ENCODE data around the gene TBC1D22A.

TBC1D22A gene

DNA sequence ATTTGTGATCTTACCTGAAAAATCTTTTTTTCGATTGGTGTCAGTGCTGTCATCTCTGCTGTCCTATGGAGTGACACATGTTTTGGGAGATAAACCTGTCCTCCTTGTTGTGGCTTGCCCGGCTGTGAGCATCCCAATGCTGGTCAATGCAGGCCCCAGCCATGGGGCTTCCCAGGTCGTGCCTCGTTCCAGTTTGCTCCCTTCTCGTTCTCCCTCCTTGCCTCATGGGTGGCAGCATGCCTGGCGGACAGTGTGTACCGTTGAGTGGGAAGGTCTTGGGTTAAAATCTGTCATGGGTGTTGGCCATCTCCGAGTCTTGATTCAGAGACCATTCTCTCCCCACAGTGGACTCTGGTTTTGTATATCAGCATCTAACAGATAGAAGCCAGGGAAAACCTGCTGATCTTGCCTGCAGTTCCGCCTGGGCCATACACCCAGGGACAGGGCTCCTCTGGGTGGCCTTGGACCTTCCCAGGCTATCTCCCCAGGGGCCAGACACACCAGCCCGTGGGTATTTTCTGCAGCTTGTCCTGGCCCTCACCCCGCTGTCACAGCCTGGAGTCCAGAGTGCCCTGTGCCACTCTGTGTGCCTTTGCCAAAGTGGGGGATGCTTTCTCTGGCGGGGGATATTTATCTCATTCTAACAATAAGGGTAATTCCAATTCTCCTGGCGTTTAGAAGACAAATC lies 208.1 kb downstream of the TBC1D22A start:
- no peak overlapping the region for H3K4me3 ChIP-seq (replicated peaks; ENCODE audit: low read depth, low read length)
- TF ChIP-seq, protein P1, sequence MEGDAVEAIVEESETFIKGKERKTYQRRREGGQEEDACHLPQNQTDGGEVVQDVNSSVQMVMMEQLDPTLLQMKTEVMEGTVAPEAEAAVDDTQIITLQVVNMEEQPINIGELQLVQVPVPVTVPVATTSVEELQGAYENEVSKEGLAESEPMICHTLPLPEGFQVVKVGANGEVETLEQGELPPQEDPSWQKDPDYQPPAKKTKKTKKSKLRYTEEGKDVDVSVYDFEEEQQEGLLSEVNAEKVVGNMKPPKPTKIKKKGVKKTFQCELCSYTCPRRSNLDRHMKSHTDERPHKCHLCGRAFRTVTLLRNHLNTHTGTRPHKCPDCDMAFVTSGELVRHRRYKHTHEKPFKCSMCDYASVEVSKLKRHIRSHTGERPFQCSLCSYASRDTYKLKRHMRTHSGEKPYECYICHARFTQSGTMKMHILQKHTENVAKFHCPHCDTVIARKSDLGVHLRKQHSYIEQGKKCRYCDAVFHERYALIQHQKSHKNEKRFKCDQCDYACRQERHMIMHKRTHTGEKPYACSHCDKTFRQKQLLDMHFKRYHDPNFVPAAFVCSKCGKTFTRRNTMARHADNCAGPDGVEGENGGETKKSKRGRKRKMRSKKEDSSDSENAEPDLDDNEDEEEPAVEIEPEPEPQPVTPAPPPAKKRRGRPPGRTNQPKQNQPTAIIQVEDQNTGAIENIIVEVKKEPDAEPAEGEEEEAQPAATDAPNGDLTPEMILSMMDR (IDR thresholded peaks at IDR 0.05; ENCODE audit: low read length, missing control alignments): no peak
- no peak for DNase-seq (ENCODE audit: low read depth)

DNA sequence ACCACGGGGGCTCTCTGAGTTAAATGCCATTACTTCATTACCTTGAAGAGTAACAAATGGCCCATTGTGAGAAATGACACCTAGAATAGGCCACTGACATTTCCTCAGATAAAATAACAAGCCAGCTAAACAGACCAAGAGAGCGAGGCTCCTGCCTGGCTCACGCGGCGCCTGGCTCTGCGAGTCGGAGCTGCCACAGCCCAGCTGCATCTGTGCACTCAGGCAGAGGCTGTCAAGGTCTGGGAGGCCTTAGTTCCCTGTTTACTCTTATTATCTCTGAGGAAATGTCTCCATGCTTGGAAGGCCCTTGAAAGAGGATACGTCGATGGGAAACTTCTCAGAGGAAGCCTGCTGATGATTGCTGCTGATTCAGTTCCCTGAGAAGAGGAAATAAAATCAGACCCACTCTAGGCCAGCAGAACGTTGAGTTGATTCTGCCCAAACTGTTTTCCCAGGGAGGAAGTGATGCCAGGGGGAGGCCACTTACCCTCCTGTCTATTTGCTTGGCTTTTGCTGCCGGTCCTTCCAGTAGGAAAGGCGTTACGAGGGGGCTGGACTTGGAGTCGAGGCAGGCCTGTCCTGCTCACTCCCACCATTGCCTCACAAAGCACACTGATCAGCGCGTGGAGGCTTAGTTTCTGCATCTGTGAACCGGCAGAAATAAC lies 208.8 kb downstream of the TBC1D22A start:
- no peak overlapping the region for H3K4me3 ChIP-seq (replicated peaks; ENCODE audit: low read depth, low read length)
- TF ChIP-seq, protein P1 (IDR thresholded peaks at IDR 0.05; ENCODE audit: low read length, missing control alignments): no peak
- peak; percentile 86 for DNase-seq (ENCODE audit: low read depth)

DNA sequence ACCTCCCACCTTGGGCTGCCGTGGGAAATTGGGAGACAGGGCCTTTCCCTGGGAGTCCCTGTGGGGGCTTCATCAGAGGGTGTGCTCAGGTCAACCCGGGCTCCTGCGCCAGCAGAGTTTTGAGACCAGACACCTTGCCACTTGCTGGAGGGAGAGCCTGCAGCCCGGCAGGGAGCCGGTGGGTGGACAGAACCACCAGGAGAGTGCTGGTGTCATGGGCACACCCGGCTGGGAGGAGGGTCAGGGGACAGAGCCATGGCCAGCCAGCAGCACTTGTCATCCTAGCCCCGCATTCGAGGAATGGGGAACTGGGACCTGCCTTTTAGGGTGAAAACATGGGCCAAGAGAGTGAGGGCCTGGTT lies 209.3 kb downstream of the TBC1D22A start:
- H3K4me3 ChIP-seq (replicated peaks; ENCODE audit: low read depth, low read length): no peak overlapping the region
- TF ChIP-seq, protein P1 (IDR thresholded peaks at IDR 0.05; ENCODE audit: low read length, missing control alignments): no peak
- no peak for DNase-seq (ENCODE audit: low read depth)

DNA sequence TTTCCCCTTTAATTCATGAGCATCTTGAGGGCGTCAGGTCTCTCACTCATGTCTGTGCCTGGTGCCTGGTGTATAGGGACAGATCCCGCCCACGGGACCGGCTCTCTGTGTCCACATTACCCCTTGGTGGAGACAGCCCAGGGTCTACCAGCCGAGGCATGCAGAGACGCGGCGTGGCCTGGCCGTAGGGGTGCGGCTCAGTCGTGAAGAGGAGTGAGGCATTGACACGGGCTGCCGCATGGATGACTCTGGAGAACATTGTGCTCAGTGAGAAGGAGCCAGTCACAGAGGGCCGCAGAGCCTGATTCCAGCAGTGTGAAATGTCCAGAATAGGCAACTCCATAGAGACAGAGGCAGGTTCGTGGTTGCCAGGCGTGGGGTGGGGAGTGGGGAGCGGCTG lies 209.8 kb downstream of the TBC1D22A start:
- H3K4me3 ChIP-seq (replicated peaks; ENCODE audit: low read depth, low read length): no peak overlapping the region
- TF ChIP-seq, protein P1 (IDR thresholded peaks at IDR 0.05; ENCODE audit: low read length, missing control alignments): no peak
- no peak for DNase-seq (ENCODE audit: low read depth)

DNA sequence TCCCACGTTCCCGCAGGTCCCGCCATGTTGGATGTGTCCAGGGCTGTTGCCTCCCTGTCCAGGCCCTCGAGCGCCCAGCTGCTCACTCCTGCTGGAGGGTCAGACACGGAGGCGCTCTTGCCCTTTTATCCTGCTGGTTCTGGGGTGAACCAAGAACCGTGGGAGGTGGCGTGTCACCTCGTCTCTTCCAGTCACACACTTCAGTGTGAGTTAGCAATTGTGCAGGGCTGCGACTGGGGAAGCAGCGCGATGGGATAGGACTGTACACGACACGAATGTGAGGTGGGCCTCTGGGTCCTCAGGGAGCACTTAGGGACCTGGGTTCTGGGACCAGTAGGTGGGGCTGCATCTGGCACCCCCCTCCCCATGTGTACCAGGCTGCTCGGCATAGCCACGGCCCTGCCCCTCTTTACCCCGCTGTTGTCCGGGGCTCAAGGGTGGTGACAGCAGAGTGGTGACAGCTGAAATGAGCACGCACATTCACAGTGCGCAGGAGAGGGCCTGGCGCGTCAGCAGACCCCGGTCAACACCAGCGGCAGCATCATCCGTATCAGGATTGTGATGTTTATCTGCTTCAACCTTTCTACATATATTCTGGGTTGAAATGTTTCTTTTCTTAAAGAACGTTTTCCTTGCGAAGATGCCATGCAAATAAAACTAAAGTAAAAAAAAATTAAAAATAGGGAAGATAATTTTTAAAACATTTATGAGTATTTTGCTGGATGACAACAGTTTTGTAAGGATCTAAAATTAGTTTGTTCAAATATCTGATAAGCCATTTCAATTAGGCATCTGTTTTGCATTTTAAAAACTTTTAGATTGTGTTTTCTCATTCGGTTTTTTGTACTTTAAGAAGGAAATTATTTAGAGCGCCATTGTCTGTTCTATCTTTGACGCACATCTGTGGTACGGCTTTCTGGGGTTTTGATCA lies 210.7 kb downstream of the TBC1D22A start:
- DNase-seq (ENCODE audit: low read depth): no peak
- TF ChIP-seq, protein P1 (IDR thresholded peaks at IDR 0.05; ENCODE audit: low read length, missing control alignments): no peak
- no peak overlapping the region for H3K4me3 ChIP-seq (replicated peaks; ENCODE audit: low read depth, low read length)

DNA sequence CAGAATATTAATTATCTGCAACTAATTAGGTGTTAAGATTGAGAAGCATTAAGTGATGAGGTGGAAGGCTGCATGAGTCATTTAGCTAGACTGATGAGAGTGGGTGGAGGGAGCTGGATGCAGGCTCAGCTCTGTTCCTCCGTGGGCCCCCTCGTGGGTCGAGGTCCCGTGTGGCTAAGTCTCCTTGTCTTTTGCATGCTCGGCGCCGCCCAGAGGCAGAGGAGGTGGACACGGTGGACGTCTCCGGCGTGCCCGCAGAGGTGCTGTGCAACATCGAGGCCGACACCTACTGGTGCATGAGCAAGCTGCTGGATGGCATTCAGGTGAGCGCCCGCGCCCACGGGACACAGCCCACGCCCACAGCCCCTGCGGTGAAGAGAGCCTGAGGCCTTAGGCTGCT lies 211.6 kb downstream of the TBC1D22A start:
- no peak overlapping the region for H3K4me3 ChIP-seq (replicated peaks; ENCODE audit: low read depth, low read length)
- DNase-seq (ENCODE audit: low read depth): no peak
- TF ChIP-seq, protein P1 (IDR thresholded peaks at IDR 0.05; ENCODE audit: low read length, missing control alignments): no peak
